HCEC 1CT (cell line): ENCODE data around the gene TBC1D13.
"Not testable (repeated sequence)": the region's sequence is repeated elsewhere in the genome, so short reads cannot be mapped to it uniquely, and the experiment has no call there.

Experiments
- DNase-seq: peaks from one replicate; pipeline ENCODE4 v3.0.0-alpha.2; 2017

Gene TBC1D13

GRCh38 chr9:128787659-128788058 lies 606 bp downstream of the TBC1D13 start:
- no peak for DNase-seq

- DNase-seq = no peak
Measured at GRCh38 chr9:128788445-128788844, 1.4 kb downstream of the TBC1D13 start.

GRCh38 chr9:128790536-128790935 lies 3.5 kb downstream of the TBC1D13 start:
- DNase-seq = no peak

GRCh38 chr9:128792134-128792533 lies 5.1 kb downstream of the TBC1D13 start:
- no peak for DNase-seq

- no peak for DNase-seq
Measured at GRCh38 chr9:128792978-128793686, 6.1 kb downstream of the TBC1D13 start.

- DNase-seq = not testable (repeated sequence)
Measured at GRCh38 chr9:128794961-128795360, 7.9 kb downstream of the TBC1D13 start.

- no peak for DNase-seq
Measured at GRCh38 chr9:128798896-128799295, 11.8 kb downstream of the TBC1D13 start.

- no peak for DNase-seq
Measured at GRCh38 chr9:128800061-128800460, 13.0 kb downstream of the TBC1D13 start.

GRCh38 chr9:128802482-128802881 lies 15.4 kb downstream of the TBC1D13 start:
- no peak for DNase-seq

- no peak for DNase-seq
Measured at GRCh38 chr9:128805661-128806060, 18.6 kb downstream of the TBC1D13 start.

- DNase-seq = no peak
Measured at GRCh38 chr9:128807827-128808226, 20.8 kb downstream of the TBC1D13 start.

- DNase-seq = no peak
Measured at GRCh38 chr9:128808543-128808942, 21.5 kb downstream of the TBC1D13 start.

- DNase-seq = no peak
Measured at GRCh38 chr9:128809036-128809599, 22.1 kb downstream of the TBC1D13 start.

GRCh38 chr9:128809831-128810230 lies 22.8 kb downstream of the TBC1D13 start:
- no peak for DNase-seq

GRCh38 chr9:128810873-128811272 lies 23.8 kb downstream of the TBC1D13 start:
- no peak for DNase-seq

- peak; percentile 93 for DNase-seq
Measured at GRCh38 chr9:128818099-128818838, 31.2 kb downstream of the TBC1D13 start, which contains the start of gene ENDOG. Gene ENDOG (plus strand): TSS chr9:128818500. CDS start chr9:128818685, 185 bp downstream.

GRCh38 chr9:128818839-128819715 lies 32.0 kb downstream of the TBC1D13 start:
- no peak for DNase-seq

- peak; percentile 66 for DNase-seq
Measured at GRCh38 chr9:128819716-128820664, 32.9 kb downstream of the TBC1D13 start.

GRCh38 chr9:128820665-128821583 lies 33.9 kb downstream of the TBC1D13 start:
- DNase-seq = no peak

GRCh38 chr9:128821584-128822406 lies 34.7 kb downstream of the TBC1D13 start:
- no peak for DNase-seq
